ENCODE data around the gene XRCC5. TPM values are rescaled to one million over a fixed set of nuclear protein-coding genes. Genes with fewer than 3 reads are reported as not detected.

Gene XRCC5
- total and polyA plus RNA-seq, 2 of the 8 experiments (the other 6 are each of a cell fraction or from before 2014, with no cell fraction given), result 308 to 644 TPM

GRCh38 chr2:216121255-216121654, 12.1 kb downstream of the XRCC5 start:
- H3K23me2 ChIP-seq (ENCODE audit: low read depth, low read length), result no peaks in the 10 kb centered on the region
- H2AK5ac ChIP-seq (ENCODE audit: low read depth, low read length), result no peak overlapping the region
- no peak overlapping the region for H2BK120ac ChIP-seq (replicated peaks; ENCODE audit: low read depth, low read length)
- no peak overlapping the region for H3K4ac ChIP-seq (replicated peaks; ENCODE audit: insufficient read length, low read depth, low read length)
- H3K27me3 ChIP-seq (replicated peaks in 1 of 4; ENCODE audit: control insufficient read depth in 3 of 4, extremely low read depth in 1 of 4, insufficient read depth in 3 of 4, low read length in 3 of 4), result peaks cover 0 to 1% (median 0%) of the 10 kb centered on the region in 4 experiments; a peak in 1 of 7 replicates
- POLR2A ChIA-PET (ENCODE audit: partially characterized antibody), result interaction anchor here (1.9 to 12.0 kb wide), 3 partner anchors 10 to 23 kb away, joined by 7 to 101 read pairs (median 11); partner anchors contain the start of gene XRCC5
- no peak overlapping the region for H3K9ac ChIP-seq (replicated peaks in 1 of 4; ENCODE audit: extremely low read depth in 1 of 4, low read depth in 3 of 4, low read length in 3 of 4)
- H3K4me3 ChIP-seq (ENCODE audit: extremely low read depth in 1 of 4, insufficient read depth in 2 of 4, low read depth in 3 of 4, low read length in 4 of 4), result no peak overlapping the region
- no peaks in the 10 kb centered on the region for H3K4me1 ChIP-seq (replicated peaks in 1 of 4; ENCODE audit: control insufficient read depth in 3 of 4, insufficient read depth in 4 of 4, low read length in 3 of 4)
- H3K4me2 ChIP-seq (ENCODE audit: insufficient read depth in 1 of 2, low read depth in 2 of 2, low read length in 2 of 2), result no peak overlapping the region
- peaks cover 0 to 2% of the 10 kb centered on the region in 2 experiments for H4K20me1 ChIP-seq (replicated peaks in 1 of 2; ENCODE audit: control insufficient read depth in 1 of 2, insufficient read depth in 2 of 2, low read length in 2 of 2)
- no peak overlapping the region for H3K27ac ChIP-seq (ENCODE audit: low read depth, low read length)
- H3K9me3 ChIP-seq (ENCODE audit: insufficient read depth in 2 of 2, low read depth in 1 of 2, low read length in 1 of 2), result no peaks in the 10 kb centered on the region
- no peak overlapping the region for H2AFZ ChIP-seq (ENCODE audit: low read length)
- no peak overlapping the region for H2BK20ac ChIP-seq (ENCODE audit: low read length)
- no peak overlapping the region for H2BK12ac ChIP-seq (ENCODE audit: low read depth, low read length)
- DNase-seq (ENCODE audit: low read depth in 1 of 2, low spot score in 2 of 2) (no peak), FAIRE-seq (no peak)
- H3K56ac ChIP-seq (replicated peaks; ENCODE audit: insufficient read length, low read depth, low read length), result no peak overlapping the region
- H3K18ac ChIP-seq (ENCODE audit: extremely low read depth, low read length), result no peak overlapping the region
- no peak overlapping the region for H2BK5ac ChIP-seq (ENCODE audit: low read depth, low read length)
- H4K91ac ChIP-seq (replicated peaks; ENCODE audit: insufficient read length, low read length), result no peak overlapping the region
- H3K14ac ChIP-seq (ENCODE audit: insufficient read length), result no peak overlapping the region
- peaks cover 56 to 100% (median 90%) of the 10 kb centered on the region in 4 experiments for H3K36me3 ChIP-seq (ENCODE audit: control insufficient read depth in 2 of 4, insufficient read depth in 4 of 4, low read length in 3 of 4)
- H4K8ac ChIP-seq (ENCODE audit: extremely low read depth, insufficient read depth, low read length), result no peak overlapping the region
- H2BK15ac ChIP-seq (ENCODE audit: low read length), result no peak overlapping the region
- H4K5ac ChIP-seq (ENCODE audit: insufficient read length, low read depth, low read length), result no peak overlapping the region
- peaks cover 7% of the 10 kb centered on the region; the same call in 1 of the 2 replicates for H3K79me1 ChIP-seq (ENCODE audit: low read depth, low read length)
- H3K23ac ChIP-seq (ENCODE audit: insufficient read length), result no peak overlapping the region
- CTCF ChIA-PET (ENCODE audit: partially characterized antibody), result interaction anchor here (1.0 to 4.8 kb wide), 4 partner anchors 15 to 43 kb away, joined by 3 to 23 read pairs (median 10); no protein-coding TSS in a partner anchor
- WGBS, 2 experiments (ENCODE audit: extremely low coverage in 1 of 2, insufficient coverage in 1 of 2, insufficient read length in 1 of 2, insufficient replicate concordance in 2 of 2, low coverage in 1 of 2, low lambda C conversion rate in 2 of 2, missing lambda C conversion rate in 1 of 2), result 91% methylated on average over 3 of the region's 3 CpGs; no CpG with 5 or more reads in 1 of the 2 experiments
- peaks cover 7 to 81% of the 10 kb centered on the region in 2 experiments; a peak in 3 of 4 replicates for H3K79me2 ChIP-seq (ENCODE audit: control insufficient read depth in 1 of 2, insufficient read depth in 2 of 2, low read length in 2 of 2)
- TF ChIP-seq CHD2 (IDR thresholded peaks at IDR 0.05; ENCODE audit: low read length) (no peak), JUN (IDR thresholded peaks at IDR 0.05; ENCODE audit: low read depth, low read length) (no peak), POLR2A (IDR thresholded peaks at IDR 0.05; ENCODE audit: control extremely low read depth in 1 of 2, low read depth in 2 of 2, low read length in 2 of 2) (no peak), USF2 (IDR thresholded peaks at IDR 0.05; ENCODE audit: low read length) (no peak), NANOG (IDR thresholded peaks at IDR 0.05; ENCODE audit: insufficient read depth, low read depth, low read length, poor library complexity, severe bottlenecking) (no peak), MAFK (IDR thresholded peaks at IDR 0.05; ENCODE audit: low read depth, low read length) (no peak), ATF3 (IDR thresholded peaks at IDR 0.05; ENCODE audit: insufficient read depth, low read depth, low read length) (no peak), ATF2 (IDR thresholded peaks at IDR 0.05; ENCODE audit: low read length) (no peak), GTF2F1 (IDR thresholded peaks at IDR 0.05; ENCODE audit: borderline replicate concordance, low read depth, low read length) (no peak), SIN3A (conservative IDR thresholded peaks at IDR 0.05 in 1 of 2, IDR thresholded peaks at IDR 0.05 in 1 of 2; ENCODE audit: low read depth in 1 of 2, low read length in 2 of 2) (no peak)

Data from H1 (cell line).